HT-29 (cell line): ENCODE results near the gene SLCO3A1. TPM values are rescaled to one million over a fixed set of nuclear protein-coding genes. Genes with fewer than 3 reads are reported as not detected.
A peak's percentile ranks its signal among the peaks of the same experiment; 100 is the strongest.
"Not testable (repeated sequence)": the region's sequence is repeated elsewhere in the genome, so short reads cannot be mapped to it uniquely, and the experiment has no call there.

ENCODE experiments used
- DNase-seq: peaks from one replicate; pipeline ENCODE4 v3.0.0-alpha.2; 2015; ENCODE audit warnings: low spot score
- total RNA-seq: library from RNA; depleted of rRNA; stranded (reverse); fragments of >200 nt; shearing (Covaris generic); gene quantifications from 2 replicates; pipeline ENCODE4 v1.2.3, GENCODE V29; 2014

SLCO3A1 gene
- total RNA-seq, 1 experiment from 2014 or later, result 2.2 TPM

GRCh38 chr15:92069308-92070250 lies 216.1 kb downstream of the SLCO3A1 start:
- peak; percentile 76 for DNase-seq

- DNase-seq, result not testable (repeated sequence)
Observed at GRCh38 chr15:92070251-92070650, 216.7 kb downstream of the SLCO3A1 start.

- DNase-seq, result no peak
Observed at GRCh38 chr15:92071045-92071634, 217.6 kb downstream of the SLCO3A1 start.

GRCh38 chr15:92073044-92073785 lies 219.7 kb downstream of the SLCO3A1 start:
- DNase-seq, result no peak

GRCh38 chr15:92074101-92074500 lies 220.6 kb downstream of the SLCO3A1 start:
- no peak for DNase-seq

GRCh38 chr15:92074646-92075045 lies 221.1 kb downstream of the SLCO3A1 start:
- DNase-seq, result no peak

GRCh38 chr15:92075764-92076163 lies 222.3 kb downstream of the SLCO3A1 start:
- DNase-seq, result no peak

- DNase-seq, result no peak
Observed at GRCh38 chr15:92076541-92076940, 223.0 kb downstream of the SLCO3A1 start.

GRCh38 chr15:92077353-92078085 lies 224.0 kb downstream of the SLCO3A1 start:
- DNase-seq, result peak; percentile 84

- DNase-seq, result no peak
Observed at GRCh38 chr15:92078270-92078669, 224.8 kb downstream of the SLCO3A1 start.

- peak; percentile 49 for DNase-seq
Observed at GRCh38 chr15:92079047-92079446, 225.5 kb downstream of the SLCO3A1 start.

- DNase-seq, result no peak
Observed at GRCh38 chr15:92079647-92080255, 226.2 kb downstream of the SLCO3A1 start.

GRCh38 chr15:92082006-92082843 lies 228.7 kb downstream of the SLCO3A1 start:
- peak; percentile 84 for DNase-seq

GRCh38 chr15:92083190-92083589 lies 229.7 kb downstream of the SLCO3A1 start:
- DNase-seq, result no peak

GRCh38 chr15:92087211-92087610 lies 233.7 kb downstream of the SLCO3A1 start:
- DNase-seq, result no peak

- DNase-seq, result peak; percentile 75
Observed at GRCh38 chr15:92091155-92091734, 237.7 kb downstream of the SLCO3A1 start.

- no peak for DNase-seq
Observed at GRCh38 chr15:92092289-92093105, 239.0 kb downstream of the SLCO3A1 start.

GRCh38 chr15:92095693-92096092 lies 242.2 kb downstream of the SLCO3A1 start:
- DNase-seq, result no peak
